HG02981 (cell line): ENCODE results near the gene SLC2A4RG.

Experiments used
- ATAC-seq: cut with Tn5 transposase; IDR thresholded peaks from one replicate; pipeline ENCODE4 v1.9.1; 2021; ENCODE audit warnings: mild to moderate bottlenecking, moderate library complexity; ENCODE audit not compliant: unreplicated experiment

SLC2A4RG gene, protein sequence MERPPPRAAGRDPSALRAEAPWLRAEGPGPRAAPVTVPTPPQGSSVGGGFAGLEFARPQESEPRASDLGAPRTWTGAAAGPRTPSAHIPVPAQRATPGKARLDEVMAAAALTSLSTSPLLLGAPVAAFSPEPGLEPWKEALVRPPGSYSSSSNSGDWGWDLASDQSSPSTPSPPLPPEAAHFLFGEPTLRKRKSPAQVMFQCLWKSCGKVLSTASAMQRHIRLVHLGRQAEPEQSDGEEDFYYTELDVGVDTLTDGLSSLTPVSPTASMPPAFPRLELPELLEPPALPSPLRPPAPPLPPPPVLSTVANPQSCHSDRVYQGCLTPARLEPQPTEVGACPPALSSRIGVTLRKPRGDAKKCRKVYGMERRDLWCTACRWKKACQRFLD

GRCh38 chr20:63739130-63740069, at the start of gene SLC2A4RG:
TSS of gene SLC2A4RG (plus strand) at chr20:63739776. CDS start at chr20:63739913, 137 bp downstream.
- peak; percentile 41 for ATAC-seq

- no peak for ATAC-seq
These were observed 49.3 kb upstream of the SLC2A4RG start for GRCh38 chr20:63690003-63690897.

DNA sequence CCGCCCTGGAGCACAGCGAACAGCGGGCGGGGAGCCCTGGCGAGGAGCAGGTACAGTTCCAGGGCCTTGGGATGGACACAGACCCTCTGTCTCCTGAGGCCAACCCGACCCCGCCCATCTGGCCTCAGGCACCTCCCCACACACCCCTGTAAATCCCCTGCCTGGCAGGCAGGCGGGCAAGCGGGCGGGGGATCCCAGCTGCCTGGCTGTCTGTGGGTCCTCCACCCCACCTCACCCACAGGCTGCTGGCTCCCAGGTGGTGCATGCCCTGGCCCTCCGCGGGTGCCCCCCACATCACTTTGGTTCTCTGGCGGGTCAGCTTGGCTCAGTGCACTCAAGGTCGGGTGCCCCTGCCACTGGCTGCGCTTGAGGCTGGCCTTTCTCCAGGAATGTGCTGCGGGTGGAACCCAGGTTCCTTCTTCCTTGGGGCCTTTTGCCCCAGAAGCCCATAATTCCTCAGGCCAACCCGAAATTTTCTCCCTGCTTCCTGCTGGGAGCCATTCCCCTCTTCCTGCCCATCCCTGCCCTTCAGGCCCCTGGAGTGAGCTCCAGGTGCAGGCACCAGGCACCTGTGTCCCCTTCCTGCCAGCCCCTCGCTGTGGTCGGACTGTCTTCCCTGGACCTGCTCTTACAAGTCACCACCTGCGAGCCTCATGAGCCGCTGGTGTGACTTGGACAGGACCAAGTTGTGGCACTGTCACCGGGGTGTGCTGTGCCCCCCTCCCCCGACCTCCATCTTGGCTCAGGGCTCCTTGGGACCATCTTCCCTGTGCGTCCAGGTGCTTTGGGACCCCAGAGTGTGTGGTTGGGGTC, 48.5 kb upstream of the SLC2A4RG start:
- no peak for ATAC-seq

GRCh38 chr20:63691711-63692435, 47.7 kb upstream of the SLC2A4RG start:
- no peak for ATAC-seq

- no peak for ATAC-seq
These were observed 47.0 kb upstream of the SLC2A4RG start for GRCh38 chr20:63692436-63693082.

DNA sequence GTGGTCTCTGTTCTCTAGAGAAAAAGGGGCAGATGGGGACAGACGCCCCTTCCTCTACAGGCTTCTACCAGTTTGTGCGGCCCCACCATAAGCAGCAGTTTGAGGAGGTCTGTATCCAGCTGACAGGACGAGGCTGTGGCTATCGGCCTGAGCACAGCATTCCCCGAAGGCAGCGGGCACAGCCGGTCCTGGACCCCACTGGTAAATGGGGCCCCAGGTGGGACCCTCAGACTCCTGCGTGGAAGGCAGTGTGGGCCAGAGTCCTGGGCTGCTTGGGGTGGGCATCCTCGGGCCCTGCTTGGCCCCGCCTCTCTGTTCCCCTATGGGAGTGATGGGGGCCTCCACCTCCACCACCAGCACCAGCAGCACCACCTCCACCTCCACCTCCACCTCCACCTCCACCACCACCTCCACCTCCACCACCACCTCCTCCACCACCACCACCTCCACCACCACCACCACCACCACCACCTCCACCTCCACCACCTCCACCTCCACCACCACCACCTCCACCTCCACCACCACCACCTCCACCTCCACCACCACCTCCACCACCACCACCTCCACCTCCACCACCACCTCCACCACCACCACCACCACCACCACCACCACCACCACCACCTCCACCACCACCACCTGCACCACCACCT, 46.4 kb upstream of the SLC2A4RG start:
- ATAC-seq, result no peak

DNA sequence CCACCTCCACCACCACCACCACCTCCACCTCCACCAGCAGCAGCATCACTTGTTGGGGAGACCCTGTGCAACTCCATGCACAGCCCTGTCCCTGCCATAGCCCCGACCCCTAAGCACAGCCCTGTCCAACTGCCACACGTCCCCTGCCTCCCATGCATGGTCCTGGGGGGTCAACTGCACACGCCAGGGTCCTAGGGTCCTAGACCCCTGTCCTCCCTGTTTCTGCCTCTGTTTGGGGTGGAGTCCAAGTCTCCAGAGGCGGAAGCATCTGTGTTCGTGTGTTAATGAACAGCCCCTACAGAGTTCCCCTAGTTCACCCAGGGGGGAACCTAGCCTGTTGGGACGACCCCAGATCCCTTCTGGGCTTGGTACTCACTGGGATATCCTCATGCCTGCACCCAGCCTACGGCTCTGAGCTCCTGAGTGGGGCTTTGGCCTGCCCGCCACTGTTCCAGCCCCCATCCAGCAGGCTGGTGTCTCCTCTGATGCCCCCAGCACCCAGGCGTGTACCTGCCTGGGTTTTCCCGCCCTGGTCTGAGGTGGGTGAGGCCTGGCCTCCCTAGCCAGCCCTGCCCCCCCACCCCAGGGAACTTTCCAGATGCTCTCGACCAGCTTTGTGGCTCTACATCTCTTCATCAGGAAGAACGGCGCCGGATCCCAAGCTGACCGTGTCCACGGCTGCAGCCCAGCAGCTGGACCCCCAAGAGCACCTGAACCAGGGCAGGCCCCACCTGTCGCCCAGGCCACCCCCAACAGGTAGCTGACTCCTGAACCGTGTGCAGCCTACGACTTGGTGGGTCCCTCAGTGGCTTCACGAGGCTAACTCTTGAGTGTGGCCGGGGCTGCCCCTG, 45.6 kb upstream of the SLC2A4RG start:
- no peak for ATAC-seq

DNA sequence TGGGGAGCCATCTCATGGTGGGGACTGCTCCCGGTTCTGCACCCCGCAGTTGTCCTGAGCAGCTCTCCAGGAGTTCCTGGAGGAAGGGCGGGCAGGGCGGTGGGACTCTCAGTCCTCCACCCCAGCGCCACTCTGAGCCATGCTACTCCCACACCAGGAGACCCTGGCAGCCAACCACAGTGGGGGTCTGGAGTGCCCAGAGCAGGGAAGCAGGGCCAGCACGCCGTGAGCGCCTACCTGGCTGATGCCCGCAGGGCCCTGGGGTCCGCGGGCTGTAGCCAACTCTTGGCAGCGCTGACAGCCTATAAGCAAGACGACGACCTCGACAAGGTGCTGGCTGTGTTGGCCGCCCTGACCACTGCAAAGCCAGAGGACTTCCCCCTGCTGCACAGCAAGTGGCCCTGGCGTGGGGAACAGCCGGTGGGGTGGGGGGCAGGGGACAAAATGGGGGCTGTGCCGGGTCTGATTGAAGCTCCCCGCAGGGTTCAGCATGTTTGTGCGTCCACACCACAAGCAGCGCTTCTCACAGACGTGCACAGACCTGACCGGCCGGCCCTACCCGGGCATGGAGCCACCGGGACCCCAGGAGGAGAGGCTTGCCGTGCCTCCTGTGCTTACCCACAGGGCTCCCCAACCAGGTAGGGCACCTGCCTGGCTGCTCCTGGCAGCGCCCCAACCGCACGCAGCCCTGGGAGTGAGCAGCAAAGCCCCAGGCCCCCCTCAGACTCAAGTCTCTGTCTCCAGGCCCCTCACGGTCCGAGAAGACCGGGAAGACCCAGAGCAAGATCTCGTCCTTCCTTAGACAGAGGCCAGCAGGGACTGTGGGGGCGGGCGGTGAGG, 44.8 kb upstream of the SLC2A4RG start:
- no peak for ATAC-seq

- no peak for ATAC-seq
These were observed 43.9 kb upstream of the SLC2A4RG start for GRCh38 chr20:63695424-63696305.

GRCh38 chr20:63696306-63696627, 43.3 kb upstream of the SLC2A4RG start:
- ATAC-seq, result no peak

DNA sequence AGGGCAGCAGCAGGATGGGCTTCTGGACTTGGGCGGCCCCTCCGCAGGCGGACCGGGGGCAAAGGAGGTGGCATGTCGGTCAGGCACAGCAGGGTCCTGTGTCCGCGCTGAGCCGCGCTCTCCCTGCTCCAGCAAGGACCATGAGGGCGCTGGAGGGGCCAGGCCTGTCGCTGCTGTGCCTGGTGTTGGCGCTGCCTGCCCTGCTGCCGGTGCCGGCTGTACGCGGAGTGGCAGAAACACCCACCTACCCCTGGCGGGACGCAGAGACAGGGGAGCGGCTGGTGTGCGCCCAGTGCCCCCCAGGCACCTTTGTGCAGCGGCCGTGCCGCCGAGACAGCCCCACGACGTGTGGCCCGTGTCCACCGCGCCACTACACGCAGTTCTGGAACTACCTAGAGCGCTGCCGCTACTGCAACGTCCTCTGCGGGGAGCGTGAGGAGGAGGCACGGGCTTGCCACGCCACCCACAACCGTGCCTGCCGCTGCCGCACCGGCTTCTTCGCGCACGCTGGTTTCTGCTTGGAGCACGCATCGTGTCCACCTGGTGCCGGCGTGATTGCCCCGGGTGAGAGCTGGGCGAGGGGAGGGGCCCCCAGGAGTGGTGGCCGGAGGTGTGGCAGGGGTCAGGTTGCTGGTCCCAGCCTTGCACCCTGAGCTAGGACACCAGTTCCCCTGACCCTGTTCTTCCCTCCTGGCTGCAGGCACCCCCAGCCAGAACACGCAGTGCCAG, 42.8 kb upstream of the SLC2A4RG start, which contains the start of gene TNFRSF6B:
Gene TNFRSF6B (plus strand): TSS at position 25 of the 729 bp plus-strand sequence. CDS start 116 bp downstream, at position 141.
- no peak for ATAC-seq

DNA sequence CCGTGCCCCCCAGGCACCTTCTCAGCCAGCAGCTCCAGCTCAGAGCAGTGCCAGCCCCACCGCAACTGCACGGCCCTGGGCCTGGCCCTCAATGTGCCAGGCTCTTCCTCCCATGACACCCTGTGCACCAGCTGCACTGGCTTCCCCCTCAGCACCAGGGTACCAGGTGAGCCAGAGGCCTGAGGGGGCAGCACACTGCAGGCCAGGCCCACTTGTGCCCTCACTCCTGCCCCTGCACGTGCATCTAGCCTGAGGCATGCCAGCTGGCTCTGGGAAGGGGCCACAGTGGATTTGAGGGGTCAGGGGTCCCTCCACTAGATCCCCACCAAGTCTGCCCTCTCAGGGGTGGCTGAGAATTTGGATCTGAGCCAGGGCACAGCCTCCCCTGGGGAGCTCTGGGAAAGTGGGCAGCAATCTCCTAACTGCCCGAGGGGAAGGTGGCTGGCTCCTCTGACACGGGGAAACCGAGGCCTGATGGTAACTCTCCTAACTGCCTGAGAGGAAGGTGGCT, 42.2 kb upstream of the SLC2A4RG start:
- ATAC-seq, result no peak

DNA sequence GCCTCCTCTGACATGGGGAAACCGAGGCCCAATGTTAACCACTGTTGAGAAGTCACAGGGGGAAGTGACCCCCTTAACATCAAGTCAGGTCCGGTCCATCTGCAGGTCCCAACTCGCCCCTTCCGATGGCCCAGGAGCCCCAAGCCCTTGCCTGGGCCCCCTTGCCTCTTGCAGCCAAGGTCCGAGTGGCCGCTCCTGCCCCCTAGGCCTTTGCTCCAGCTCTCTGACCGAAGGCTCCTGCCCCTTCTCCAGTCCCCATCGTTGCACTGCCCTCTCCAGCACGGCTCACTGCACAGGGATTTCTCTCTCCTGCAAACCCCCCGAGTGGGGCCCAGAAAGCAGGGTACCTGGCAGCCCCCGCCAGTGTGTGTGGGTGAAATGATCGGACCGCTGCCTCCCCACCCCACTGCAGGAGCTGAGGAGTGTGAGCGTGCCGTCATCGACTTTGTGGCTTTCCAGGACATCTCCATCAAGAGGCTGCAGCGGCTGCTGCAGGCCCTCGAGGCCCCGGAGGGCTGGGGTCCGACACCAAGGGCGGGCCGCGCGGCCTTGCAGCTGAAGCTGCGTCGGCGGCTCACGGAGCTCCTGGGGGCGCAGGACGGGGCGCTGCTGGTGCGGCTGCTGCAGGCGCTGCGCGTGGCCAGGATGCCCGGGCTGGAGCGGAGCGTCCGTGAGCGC, 41.6 kb upstream of the SLC2A4RG start:
- ATAC-seq, result no peak
